Middle frontal gyrus (tissue), 1 donor: ENCODE results near the gene FOLH1.
"Not testable (repeated sequence)": the region's sequence is repeated elsewhere in the genome, so short reads cannot be mapped to it uniquely, and the experiment has no call there.

Experiments
- DNase-seq: peaks from one replicate; pipeline ENCODE4 v3.0.0-alpha.2; 2015; ENCODE audit warnings: low spot score; ENCODE audit errors: extremely low spot score

Gene FOLH1

GRCh38 chr11:49184756-49185155 lies 23.6 kb downstream of the FOLH1 start:
- not testable (repeated sequence) for DNase-seq

- not testable (repeated sequence) for DNase-seq
These were observed 30.5 kb downstream of the FOLH1 start for GRCh38 chr11:49177936-49178335.

GRCh38 chr11:49175378-49175777 lies 33.0 kb downstream of the FOLH1 start:
- DNase-seq = not testable (repeated sequence)

GRCh38 chr11:49174691-49175366 lies 33.6 kb downstream of the FOLH1 start:
- not testable (repeated sequence) for DNase-seq

- not testable (repeated sequence) for DNase-seq
These were observed 36.8 kb downstream of the FOLH1 start for GRCh38 chr11:49171613-49172012.

- not testable (repeated sequence) for DNase-seq
These were observed 38.8 kb downstream of the FOLH1 start for GRCh38 chr11:49169579-49169978.

GRCh38 chr11:49168992-49169391 lies 39.4 kb downstream of the FOLH1 start:
- DNase-seq = not testable (repeated sequence)

- no peak for DNase-seq
These were observed 57.2 kb downstream of the FOLH1 start for GRCh38 chr11:49151211-49151610.

GRCh38 chr11:49102356-49102755 lies 106.0 kb downstream of the FOLH1 start:
- not testable (repeated sequence) for DNase-seq
